ENCODE measurements around the gene SLC13A1.
"Not testable (repeated sequence)": the region's sequence is repeated elsewhere in the genome, so short reads cannot be mapped to it uniquely, and the experiment has no call there.

Gene SLC13A1

GRCh38 chr7:123122916-123123315, 76.9 kb downstream of the SLC13A1 start:
- DNase-seq, result peak in 1 of 14 donors; percentile 91

- DNase-seq, result no peak
Observed at GRCh38 chr7:123120286-123120685, 79.5 kb downstream of the SLC13A1 start.

- no peak for DNase-seq
Observed at GRCh38 chr7:123115331-123115730, 84.4 kb downstream of the SLC13A1 start.

- DNase-seq, result no peak
Observed at GRCh38 chr7:123114288-123114687, 85.5 kb downstream of the SLC13A1 start.

- DNase-seq, result no peak
Observed at GRCh38 chr7:123112833-123113232, 86.9 kb downstream of the SLC13A1 start.

- DNase-seq, result no peak
Observed at GRCh38 chr7:123099712-123100111, 100.1 kb downstream of the SLC13A1 start.

GRCh38 chr7:123096976-123097375, 102.8 kb downstream of the SLC13A1 start:
- peak in 1 of 14 donors; percentile 74 for DNase-seq

GRCh38 chr7:123096434-123096833, 103.3 kb downstream of the SLC13A1 start:
- peak in 1 of 14 donors; percentile 36 for DNase-seq

GRCh38 chr7:123090456-123090855, 109.3 kb downstream of the SLC13A1 start:
- no peak for DNase-seq

- DNase-seq, result not testable (repeated sequence)
Observed at GRCh38 chr7:123086910-123087309, 112.9 kb downstream of the SLC13A1 start.

GRCh38 chr7:123084861-123085260, 114.9 kb downstream of the SLC13A1 start:
- not testable (repeated sequence) for DNase-seq

GRCh38 chr7:123079021-123079420, 120.7 kb downstream of the SLC13A1 start:
- DNase-seq, result no peak

GRCh38 chr7:123075838-123076467, 123.8 kb downstream of the SLC13A1 start:
- DNase-seq, result no peak

- no peak for DNase-seq
Observed at GRCh38 chr7:123070702-123071286, 129.0 kb downstream of the SLC13A1 start.

- DNase-seq, result no peak
Observed at GRCh38 chr7:123067814-123068213, 132.0 kb downstream of the SLC13A1 start.
